Measurements from ENCODE around the gene IQSEC1. TPM values are rescaled to one million over a fixed set of nuclear protein-coding genes. Genes with fewer than 3 reads are reported as not detected.

The IQSEC1 gene
- total and polyA plus RNA-seq, 8 donors = 24.9 to 57.0 (median 34.2) TPM

- no peaks in the 10 kb centered on the region for H3K36me3 ChIP-seq
- H3K4me1 ChIP-seq = no peaks in the 10 kb centered on the region
- TF ChIP-seq CTCF (IDR thresholded peaks at IDR 0.05) = no peak
- no peaks in the 10 kb centered on the region for H3K9me3 ChIP-seq
- no peak overlapping the region for H3K4me3 ChIP-seq
- DNase-seq (no peak), ATAC-seq (no peak)
- H3K27ac ChIP-seq = no peak overlapping the region
- intact Hi-C loops (cut with DNase I) = no loop called here
- H3K27me3 ChIP-seq = peaks cover 0 to 30% of the 10 kb centered on the region in 2 donors
Observed at GRCh38 chr3:12886106-12886679, 187.0 kb downstream of the IQSEC1 start.

GRCh38 chr3:12885583-12885930 is 187.7 kb downstream of the IQSEC1 start:
- ATAC-seq (no peak), DNase-seq (no peak)
- Histone ChIP-seq H3K4me3 (no peak overlapping the region), H3K4me1 (no peaks in the 10 kb centered on the region), H3K27ac (no peak overlapping the region), H3K9me3 (no peaks in the 10 kb centered on the region), H3K36me3 (no peaks in the 10 kb centered on the region), H3K27me3 (peaks cover 0 to 30% of the 10 kb centered on the region in 2 donors)
- no peak for TF ChIP-seq CTCF (IDR thresholded peaks at IDR 0.05)
- intact Hi-C loops (cut with DNase I) = no loop called here

GRCh38 chr3:12884790-12885582 is 188.2 kb downstream of the IQSEC1 start:
- DNase-seq (no peak), ATAC-seq (no peak)
- no peak overlapping the region for H3K27ac ChIP-seq
- no peaks in the 10 kb centered on the region for H3K4me1 ChIP-seq
- peaks cover 0 to 26% of the 10 kb centered on the region in 2 donors for H3K27me3 ChIP-seq
- no peaks in the 10 kb centered on the region for H3K36me3 ChIP-seq
- no peak overlapping the region for H3K4me3 ChIP-seq
- TF ChIP-seq CTCF (IDR thresholded peaks at IDR 0.05) = no peak
- intact Hi-C loops (cut with DNase I) = no loop called here
- H3K9me3 ChIP-seq = no peaks in the 10 kb centered on the region

- DNase-seq = no peak
- no peaks in the 10 kb centered on the region for H3K4me1 ChIP-seq
- no peak for ATAC-seq
- no peaks in the 10 kb centered on the region for H3K36me3 ChIP-seq
- intact Hi-C loops (cut with DNase I) = no loop called here
- peaks cover 0 to 22% of the 10 kb centered on the region in 2 donors for H3K27me3 ChIP-seq
- no peak for TF ChIP-seq CTCF (IDR thresholded peaks at IDR 0.05)
- no peaks in the 10 kb centered on the region for H3K9me3 ChIP-seq
- H3K4me3 ChIP-seq = no peak overlapping the region
- H3K27ac ChIP-seq = no peak overlapping the region
Observed at GRCh38 chr3:12884186-12884680, 189.0 kb downstream of the IQSEC1 start.
